Measurements from ENCODE around the gene C1orf159.

C1orf159 gene

GRCh38 chr1:1132042-1132950, 16.4 kb upstream of the C1orf159 start:
- DNase-seq (ENCODE audit: low spot score) = no peak

GRCh38 chr1:1130206-1131120, 14.6 kb upstream of the C1orf159 start:
- no peak for DNase-seq (ENCODE audit: low spot score)

GRCh38 chr1:1129381-1129821, 13.5 kb upstream of the C1orf159 start:
- no peak for DNase-seq (ENCODE audit: low spot score)

GRCh38 chr1:1128454-1129139, 12.7 kb upstream of the C1orf159 start:
- no peak for DNase-seq (ENCODE audit: low spot score)

GRCh38 chr1:1127551-1128451, 11.9 kb upstream of the C1orf159 start:
- DNase-seq (ENCODE audit: low spot score) = no peak

- no peak for DNase-seq (ENCODE audit: low spot score)
Measured at GRCh38 chr1:1125945-1126344, 10.1 kb upstream of the C1orf159 start.

- DNase-seq (ENCODE audit: low spot score) = no peak
Measured at GRCh38 chr1:1124786-1125642, 9.1 kb upstream of the C1orf159 start.

- no peak for DNase-seq (ENCODE audit: low spot score)
Measured at GRCh38 chr1:1124508-1124785, 8.6 kb upstream of the C1orf159 start.

- DNase-seq (ENCODE audit: low spot score) = peak; percentile 63
Measured at GRCh38 chr1:1123581-1124507, 8.0 kb upstream of the C1orf159 start.

GRCh38 chr1:1122981-1123480, 7.1 kb upstream of the C1orf159 start:
- peak; percentile 19 for DNase-seq (ENCODE audit: low spot score)

- DNase-seq (ENCODE audit: low spot score) = peak; percentile 71
Measured at GRCh38 chr1:1122078-1122811, 6.4 kb upstream of the C1orf159 start.

- no peak for DNase-seq (ENCODE audit: low spot score)
Measured at GRCh38 chr1:1121611-1122077, 5.8 kb upstream of the C1orf159 start.

- no peak for DNase-seq (ENCODE audit: low spot score)
Measured at GRCh38 chr1:1120866-1121591, 5.1 kb upstream of the C1orf159 start.

- no peak for DNase-seq (ENCODE audit: low spot score)
Measured at GRCh38 chr1:1120096-1120495, 4.2 kb upstream of the C1orf159 start.

GRCh38 chr1:1119272-1119890, 3.5 kb upstream of the C1orf159 start:
- no peak for DNase-seq (ENCODE audit: low spot score)

- DNase-seq (ENCODE audit: low spot score) = no peak
Measured at GRCh38 chr1:1118876-1119220, 3.0 kb upstream of the C1orf159 start.
